HG02973 (cell line): ENCODE data around the gene HAPLN3.

Source experiments
- ATAC-seq: cut with Tn5 transposase; IDR thresholded peaks from one replicate; pipeline ENCODE4 v1.9.1; 2021; ENCODE audit warnings: moderate library complexity; ENCODE audit not compliant: unreplicated experiment

The HAPLN3 gene

GRCh38 chr15:88896333-88897033 lies 1.1 kb upstream of the HAPLN3 start:
- no peak for ATAC-seq

GRCh38 chr15:88894348-88894818 lies 961 bp downstream of the HAPLN3 start:
- peak; percentile 57 for ATAC-seq

GRCh38 chr15:88891540-88892254 lies 3.6 kb downstream of the HAPLN3 start:
- ATAC-seq = no peak

GRCh38 chr15:88890495-88890894 lies 4.8 kb downstream of the HAPLN3 start:
- ATAC-seq = no peak

GRCh38 chr15:88888719-88889118 lies 6.6 kb downstream of the HAPLN3 start:
- no peak for ATAC-seq

GRCh38 chr15:88887068-88887580 lies 8.2 kb downstream of the HAPLN3 start:
- ATAC-seq = no peak

GRCh38 chr15:88882785-88883184 lies 12.6 kb downstream of the HAPLN3 start:
- ATAC-seq = no peak

GRCh38 chr15:88881775-88882174 lies 13.6 kb downstream of the HAPLN3 start:
- no peak for ATAC-seq

- no peak for ATAC-seq
Measured at GRCh38 chr15:88880944-88881740, 14.2 kb downstream of the HAPLN3 start.

GRCh38 chr15:88878720-88879184 lies 16.6 kb downstream of the HAPLN3 start:
- ATAC-seq = no peak

- ATAC-seq = no peak
Measured at GRCh38 chr15:88877906-88878305, 17.4 kb downstream of the HAPLN3 start.

- no peak for ATAC-seq
Measured at GRCh38 chr15:88877415-88877814, 17.9 kb downstream of the HAPLN3 start.

- ATAC-seq = no peak
Measured at GRCh38 chr15:88876573-88876972, 18.8 kb downstream of the HAPLN3 start.

- no peak for ATAC-seq
Measured at GRCh38 chr15:88874684-88875083, 20.7 kb downstream of the HAPLN3 start.

- no peak for ATAC-seq
Measured at GRCh38 chr15:88874275-88874674, 21.1 kb downstream of the HAPLN3 start.

GRCh38 chr15:88873786-88874185 lies 21.6 kb downstream of the HAPLN3 start:
- no peak for ATAC-seq

GRCh38 chr15:88872706-88873105 lies 22.6 kb downstream of the HAPLN3 start:
- ATAC-seq = no peak

- ATAC-seq = no peak
Measured at GRCh38 chr15:88872106-88872505, 23.2 kb downstream of the HAPLN3 start.

GRCh38 chr15:88871313-88871712 lies 24.0 kb downstream of the HAPLN3 start:
- no peak for ATAC-seq

GRCh38 chr15:88866295-88866881 lies 29.0 kb downstream of the HAPLN3 start:
- no peak for ATAC-seq
